Measurements from ENCODE around the gene GNAL. TPM values are rescaled to one million over a fixed set of nuclear protein-coding genes. Genes with fewer than 3 reads are reported as not detected.

Gene GNAL
- total RNA-seq, 4 donors from 2014 or later: 13.5 to 24.6 (median 19.9) TPM

DNA sequence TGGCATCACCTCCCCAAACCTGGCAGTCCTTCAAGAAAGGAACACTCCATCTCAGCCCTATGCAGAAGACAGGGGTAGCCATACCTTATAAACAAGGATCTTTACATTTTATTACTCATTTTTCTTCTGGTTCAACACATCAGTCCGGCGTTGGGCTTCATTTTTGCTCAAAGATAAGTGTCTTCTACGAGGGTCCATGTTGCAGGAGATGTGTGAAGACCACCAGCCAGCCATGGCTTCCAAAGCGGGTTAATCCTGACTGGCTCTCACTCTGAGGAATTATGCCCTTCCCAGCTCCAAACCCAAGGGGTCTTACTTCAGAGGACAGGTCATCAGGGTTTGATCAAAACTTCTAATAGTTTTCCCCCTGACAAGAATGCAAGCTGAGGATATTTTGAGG is 23.9 kb upstream of the GNAL start:
- no peaks in the 10 kb centered on the region for H3K9me3 ChIP-seq
- TF ChIP-seq POLR2AphosphoS5 (IDR thresholded peaks at IDR 0.05) (no peak), EP300 (IDR thresholded peaks at IDR 0.05) (no peak), POLR2A (IDR thresholded peaks at IDR 0.05) (no peak)
- TF ChIP-seq, protein P1, sequence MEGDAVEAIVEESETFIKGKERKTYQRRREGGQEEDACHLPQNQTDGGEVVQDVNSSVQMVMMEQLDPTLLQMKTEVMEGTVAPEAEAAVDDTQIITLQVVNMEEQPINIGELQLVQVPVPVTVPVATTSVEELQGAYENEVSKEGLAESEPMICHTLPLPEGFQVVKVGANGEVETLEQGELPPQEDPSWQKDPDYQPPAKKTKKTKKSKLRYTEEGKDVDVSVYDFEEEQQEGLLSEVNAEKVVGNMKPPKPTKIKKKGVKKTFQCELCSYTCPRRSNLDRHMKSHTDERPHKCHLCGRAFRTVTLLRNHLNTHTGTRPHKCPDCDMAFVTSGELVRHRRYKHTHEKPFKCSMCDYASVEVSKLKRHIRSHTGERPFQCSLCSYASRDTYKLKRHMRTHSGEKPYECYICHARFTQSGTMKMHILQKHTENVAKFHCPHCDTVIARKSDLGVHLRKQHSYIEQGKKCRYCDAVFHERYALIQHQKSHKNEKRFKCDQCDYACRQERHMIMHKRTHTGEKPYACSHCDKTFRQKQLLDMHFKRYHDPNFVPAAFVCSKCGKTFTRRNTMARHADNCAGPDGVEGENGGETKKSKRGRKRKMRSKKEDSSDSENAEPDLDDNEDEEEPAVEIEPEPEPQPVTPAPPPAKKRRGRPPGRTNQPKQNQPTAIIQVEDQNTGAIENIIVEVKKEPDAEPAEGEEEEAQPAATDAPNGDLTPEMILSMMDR (IDR thresholded peaks at IDR 0.05): no peak
- no peaks in the 10 kb centered on the region for H3K4me1 ChIP-seq
- H3K36me3 ChIP-seq: no peaks in the 10 kb centered on the region
- no peak overlapping the region for H3K27ac ChIP-seq
- no peak overlapping the region for H3K4me3 ChIP-seq
- ATAC-seq: no peak
- peaks cover 30% of the 10 kb centered on the region for H3K27me3 ChIP-seq
- 80% methylated on average over 1 of the region's 4 CpGs; no CpG with 5 or more reads in 1 of the 2 donors for WGBS, 2 donors (ENCODE audit: low coverage in 1 of 2)

DNA sequence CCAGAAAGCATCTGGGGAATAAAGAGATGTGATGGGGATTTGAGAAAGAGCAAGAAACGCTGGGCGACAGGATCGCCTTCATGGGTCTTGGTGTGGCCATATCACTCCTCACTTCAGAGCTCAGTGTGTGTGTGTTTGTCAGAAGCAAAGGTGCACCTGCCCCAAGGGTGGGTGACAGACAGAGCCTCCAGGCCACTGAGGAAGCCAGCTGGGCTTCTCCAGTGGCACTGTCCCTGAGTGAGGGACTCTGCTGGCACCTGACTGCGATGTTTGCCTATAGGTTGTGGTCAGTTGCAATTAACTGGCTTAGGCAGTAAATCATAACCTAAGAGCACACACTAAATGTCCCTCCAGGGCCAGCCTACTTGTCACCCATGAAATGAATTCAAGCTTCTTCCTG is 23.5 kb upstream of the GNAL start:
- peaks cover 29% of the 10 kb centered on the region for H3K27me3 ChIP-seq
- H3K4me1 ChIP-seq: no peaks in the 10 kb centered on the region
- 92 to 100% methylated on average over 1 to 4 of the region's 4 CpGs for WGBS, 2 donors (ENCODE audit: low coverage in 1 of 2)
- TF ChIP-seq, protein P1 (IDR thresholded peaks at IDR 0.05): no peak
- TF ChIP-seq EP300 (IDR thresholded peaks at IDR 0.05): no peak
- no peak for TF ChIP-seq POLR2AphosphoS5 (IDR thresholded peaks at IDR 0.05)
- no peak for TF ChIP-seq POLR2A (IDR thresholded peaks at IDR 0.05)
- H3K9me3 ChIP-seq: no peaks in the 10 kb centered on the region
- no peak overlapping the region for H3K27ac ChIP-seq
- no peak for ATAC-seq
- no peak overlapping the region for H3K4me3 ChIP-seq
- H3K36me3 ChIP-seq: no peaks in the 10 kb centered on the region

GRCh38 chr18:11666176-11666575 is 22.9 kb upstream of the GNAL start:
- no peaks in the 10 kb centered on the region for H3K9me3 ChIP-seq
- TF ChIP-seq POLR2A (IDR thresholded peaks at IDR 0.05) (no peak), EP300 (IDR thresholded peaks at IDR 0.05) (no peak), POLR2AphosphoS5 (IDR thresholded peaks at IDR 0.05) (no peak)
- TF ChIP-seq, protein P1 (IDR thresholded peaks at IDR 0.05): no peak
- WGBS, 2 donors (ENCODE audit: low coverage in 1 of 2): 66% methylated on average over 2 of the region's 4 CpGs; no CpG with 5 or more reads in 1 of the 2 donors

DNA sequence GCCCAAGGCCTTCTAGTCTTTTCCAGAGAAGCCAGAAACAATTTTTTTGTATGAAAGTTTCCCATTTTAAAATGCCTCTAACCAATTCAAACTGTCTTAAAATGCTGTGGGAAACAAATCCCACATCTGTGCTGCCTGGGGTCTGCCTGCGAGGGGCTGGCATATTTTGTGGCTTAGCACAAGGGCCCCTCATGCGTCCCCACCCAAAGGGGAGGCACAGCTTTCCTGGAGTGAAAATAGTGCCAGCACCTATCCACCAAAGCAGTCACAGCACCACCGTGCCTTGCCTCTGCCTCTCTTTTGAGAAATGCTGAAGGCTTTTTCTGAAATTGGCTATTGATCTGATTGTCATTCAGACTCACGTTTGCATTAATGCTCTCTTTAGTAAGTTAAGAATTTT is 22.2 kb upstream of the GNAL start:
- H3K9me3 ChIP-seq: no peaks in the 10 kb centered on the region
- H3K4me1 ChIP-seq: no peaks in the 10 kb centered on the region
- WGBS, 2 donors (ENCODE audit: low coverage in 1 of 2): 68 to 74% methylated on average over 3 to 4 of the region's 4 CpGs
- H3K36me3 ChIP-seq: no peaks in the 10 kb centered on the region
- peaks cover 19% of the 10 kb centered on the region for H3K27me3 ChIP-seq
- no peak overlapping the region for H3K27ac ChIP-seq
- ATAC-seq: no peak
- TF ChIP-seq EP300 (IDR thresholded peaks at IDR 0.05) (no peak), POLR2AphosphoS5 (IDR thresholded peaks at IDR 0.05) (no peak), POLR2A (IDR thresholded peaks at IDR 0.05) (no peak)
- TF ChIP-seq, protein P1 (IDR thresholded peaks at IDR 0.05): no peak
- no peak overlapping the region for H3K4me3 ChIP-seq

More at GRCh38 chr18:11666176-11666575, 22.9 kb upstream of the GNAL start:
- no peak for ATAC-seq
- Histone ChIP-seq H3K4me1 (no peaks in the 10 kb centered on the region), H3K27ac (no peak overlapping the region), H3K27me3 (peaks cover 23% of the 10 kb centered on the region), H3K4me3 (no peak overlapping the region), H3K36me3 (no peaks in the 10 kb centered on the region)

- Histone ChIP-seq H3K4me3 (no peak overlapping the region), H3K27ac (no peak overlapping the region), H3K9me3 (no peaks in the 10 kb centered on the region), H3K27me3 (peaks cover 11% of the 10 kb centered on the region), H3K4me1 (no peaks in the 10 kb centered on the region), H3K36me3 (no peaks in the 10 kb centered on the region)
- 80% methylated on average over 4 to 6 of the region's 6 CpGs for WGBS, 2 donors (ENCODE audit: low coverage in 1 of 2)
- ATAC-seq: no peak
- TF ChIP-seq POLR2AphosphoS5 (IDR thresholded peaks at IDR 0.05): no peak
- TF ChIP-seq EP300 (IDR thresholded peaks at IDR 0.05): no peak
Measured at GRCh38 chr18:11667578-11667977, 21.5 kb upstream of the GNAL start.
